ENCODE results near the gene PTPRM. TPM values are rescaled to one million over a fixed set of nuclear protein-coding genes. Genes with fewer than 3 reads are reported as not detected.

The PTPRM gene
- total and polyA plus RNA-seq, 2 donors (not counting 3 experiments of a cell fraction or from before 2014, with no cell fraction given), result 37.4 to 43.7 TPM

DNA sequence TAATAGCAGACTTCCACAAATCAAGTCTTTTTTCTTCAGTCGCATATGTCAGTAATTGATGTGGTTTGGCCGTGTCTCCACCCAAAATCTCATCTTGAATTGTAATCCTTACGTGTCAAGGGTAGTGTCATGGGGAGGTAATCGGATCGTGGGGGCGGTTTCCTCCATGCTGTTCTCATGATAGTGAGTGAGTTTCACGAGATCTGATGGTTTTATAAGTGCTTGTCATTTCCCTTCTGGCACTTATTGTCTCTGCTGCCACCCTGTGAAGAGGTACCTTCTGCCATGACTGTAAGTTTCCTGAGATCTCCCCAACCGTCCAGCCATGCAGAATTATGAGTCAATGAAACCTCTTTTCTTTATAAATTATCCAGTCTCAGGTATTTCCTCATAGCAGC lies 478.8 kb downstream of the PTPRM start:
- no TSS peak for BruUV-seq (replicated peaks)
- Histone ChIP-seq H3K9me3 (replicated peaks; ENCODE audit: control insufficient read depth, insufficient read depth, low read length) (no peaks in the 10 kb centered on the region), H2AFZ (ENCODE audit: low read depth, low read length) (no peak overlapping the region), H3K27me3 (ENCODE audit: control insufficient read depth in 2 of 2, insufficient read depth in 2 of 2, low read length in 2 of 2) (no peaks in the 10 kb centered on the region), H3K79me2 (ENCODE audit: control insufficient read depth, insufficient read depth, low read length) (no peaks in the 10 kb centered on the region), H3K4me2 (ENCODE audit: insufficient read depth, low read length) (no peak overlapping the region), H3K36me3 (ENCODE audit: control insufficient read depth in 2 of 2, extremely low read depth in 1 of 2, insufficient read depth in 2 of 2, low read length in 2 of 2) (no peaks in the 10 kb centered on the region), H3K27ac (ENCODE audit: insufficient read depth, low read depth, low read length) (no peak overlapping the region), H3K4me3 (replicated peaks in 1 of 3; ENCODE audit: insufficient read depth in 1 of 3, low read depth in 1 of 3, low read length in 3 of 3) (no peak overlapping the region), H4K20me1 (replicated peaks; ENCODE audit: control insufficient read depth, extremely low read depth, insufficient read depth, low read length) (no peaks in the 10 kb centered on the region), H3K4me1 (ENCODE audit: control insufficient read depth, extremely low read depth, insufficient read depth, low read length) (no peaks in the 10 kb centered on the region), H3K9ac (replicated peaks; ENCODE audit: extremely low read depth, insufficient read depth, low read length) (no peak overlapping the region), H3K9me1 (replicated peaks; ENCODE audit: control insufficient read depth, extremely low read depth, insufficient read depth, low read length) (no peaks in the 10 kb centered on the region)
- dilution Hi-C loops (cut with MboI; ENCODE audit: extremely low pct_ligation_motif_present, low sequenced_read_pairs) (no loop called here), intact Hi-C loops (cut with micrococcal nuclease) (no loop called here)
- ChIA-PET CTCF (no interaction called here), POLR2A (no interaction called here)
- FAIRE-seq, result no peak
- no peak for DNase-seq (ENCODE audit: low read depth, low spot score)
- TF ChIP-seq JUN (IDR thresholded peaks at IDR 0.05; ENCODE audit: borderline replicate concordance, insufficient read depth, insufficient read length, low read depth) (no peak), GATA2 (IDR thresholded peaks at IDR 0.05; ENCODE audit: insufficient read depth, insufficient read length, low read depth, low read length) (no peak), FOS (IDR thresholded peaks at IDR 0.05; ENCODE audit: borderline replicate concordance, insufficient read depth, low read length) (no peak), CTCF (IDR thresholded peaks at IDR 0.05; ENCODE audit: extremely low read depth in 1 of 2, insufficient read depth in 1 of 2, low read depth in 1 of 2, low read length in 2 of 2) (no peak), EZH2 (IDR thresholded peaks at IDR 0.05; ENCODE audit: borderline replicate concordance, low read depth, low read length, severe bottlenecking) (no peak), MAX (IDR thresholded peaks at IDR 0.05; ENCODE audit: insufficient read depth, insufficient read length) (no peak), MYC (IDR thresholded peaks at IDR 0.05; ENCODE audit: low read depth, low read length) (no peak), POLR2A (IDR thresholded peaks at IDR 0.05; ENCODE audit: low read depth, low read length) (no peak), POLR2AphosphoS5 (IDR thresholded peaks at IDR 0.05; ENCODE audit: insufficient read depth, low read depth, low read length) (no peak)

All from endothelial cell of umbilical vein (primary cell).